Mesendoderm (in vitro differentiated cells): ENCODE results near the gene SOWAHB.

Experiments used
- DNase-seq: peaks from one replicate; pipeline ENCODE4 v3.0.0; 2013
- H2AK5ac ChIP-seq: 2 replicates; pipeline ENCODE4 v1.6.1; 2013; ENCODE audit warnings: low read length, inconsistent platforms
- H2BK120ac ChIP-seq: 2 replicates; pipeline ENCODE4 v1.6.1; 2013; ENCODE audit warnings: low read depth, mild to moderate bottlenecking, low read length, moderate library complexity, mixed read lengths
- H2BK15ac ChIP-seq: replicated peaks from 2 replicates; pipeline ENCODE4 v1.6.1; 2013; ENCODE audit warnings: low read depth, mild to moderate bottlenecking, moderate library complexity
- H2BK5ac ChIP-seq: 2 replicates; pipeline ENCODE4 v1.6.1; 2013; ENCODE audit warnings: low read length, inconsistent platforms
- H3K18ac ChIP-seq: 2 replicates; pipeline ENCODE4 v1.6.1; 2013; ENCODE audit warnings: mild to moderate bottlenecking, low read length, mixed read lengths
- H3K23ac ChIP-seq: one replicate; pipeline ENCODE4 v1.6.1; 2013; ENCODE audit warnings: low read length
- H3K27ac ChIP-seq: 2 replicates; pipeline ENCODE4 v1.5.1; 2013; ENCODE audit warnings: low read depth, mild to moderate bottlenecking, inconsistent platforms, low read length, moderate library complexity
- H3K27me3 ChIP-seq: 2 replicates; pipeline ENCODE4 v1.6.1; 2013; ENCODE audit warnings: low read length, control low read depth, mild to moderate bottlenecking, inconsistent platforms; ENCODE audit not compliant: insufficient read depth, poor library complexity
- H3K36me3 ChIP-seq: 2 replicates; pipeline ENCODE4 v1.6.1; 2013; ENCODE audit warnings: low read length, inconsistent platforms; ENCODE audit not compliant: control insufficient read depth, insufficient read depth
- H3K4ac ChIP-seq: one replicate; pipeline ENCODE4 v1.6.1; 2013; ENCODE audit warnings: low read depth, mild to moderate bottlenecking, low read length, moderate library complexity
- H3K4me1 ChIP-seq: 2 replicates; pipeline ENCODE4 v1.6.1; 2013; ENCODE audit warnings: low read depth, low read length, inconsistent platforms; ENCODE audit not compliant: control insufficient read depth
- H3K4me2 ChIP-seq: 2 replicates; pipeline ENCODE4 v1.6.1; 2013; ENCODE audit warnings: low read length
- H3K4me3 ChIP-seq: 2 replicates; pipeline ENCODE4 v1.5.1; 2013; ENCODE audit warnings: mild to moderate bottlenecking, low read length
- H3K56ac ChIP-seq: one replicate; pipeline ENCODE4 v1.6.1; 2013; ENCODE audit warnings: low read length
- H3K79me1 ChIP-seq: 2 replicates; pipeline ENCODE4 v1.6.1; 2013; ENCODE audit warnings: low read length, inconsistent platforms
- H3K79me2 ChIP-seq: 2 replicates; pipeline ENCODE4 v1.6.1; 2013; ENCODE audit warnings: mild to moderate bottlenecking, low read length; ENCODE audit not compliant: control insufficient read depth, insufficient read depth
- H3K9ac ChIP-seq: 2 replicates; pipeline ENCODE4 v1.6.1; 2013; ENCODE audit warnings: low read length, inconsistent platforms
- H4K5ac ChIP-seq: one replicate; pipeline ENCODE4 v1.6.1; 2013; ENCODE audit warnings: low read length
- H4K8ac ChIP-seq: one replicate; pipeline ENCODE4 v1.6.1; 2013; ENCODE audit warnings: low read depth, mild to moderate bottlenecking, control low read depth, low read length, moderate library complexity
- WGBS: extraction: QIAGEN DNeasy Blood & Tissue Kit; methylation state at CpG from one replicate; pipeline ENCODE4 v1.1.7; 2013; ENCODE audit warnings: low lambda C conversion rate, missing lambda C conversion rate; ENCODE audit not compliant: insufficient coverage; ENCODE audit errors: extremely low coverage; 5-methylcytosine and 5-hydroxymethylcytosine counted together

SOWAHB gene

DNA sequence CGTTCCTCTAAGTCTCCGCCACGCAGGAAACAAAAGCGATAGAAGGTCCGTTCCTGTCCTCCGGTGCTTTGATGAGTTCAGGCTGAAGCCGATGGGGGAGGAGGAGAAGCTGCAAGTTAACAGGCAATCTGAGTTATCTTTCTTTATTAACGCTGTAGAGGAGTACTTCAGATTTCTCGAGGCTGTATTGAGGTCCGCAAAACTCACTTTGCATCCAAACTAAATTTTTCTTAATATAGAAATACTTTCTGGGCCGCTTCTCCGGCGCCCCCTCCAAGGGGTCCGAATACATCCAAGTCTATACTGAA lies 395 bp upstream of the SOWAHB start:
- Histone ChIP-seq H2AK5ac (no peak overlapping the region), H3K4ac (no peak overlapping the region), H3K4me1 (no peaks in the 10 kb centered on the region), H3K27ac (no peak overlapping the region), H3K56ac (peak overlapping the region; percentile 66), H4K5ac (no peak overlapping the region), H2BK5ac (no peak overlapping the region), H3K4me2 (peak overlapping the region; percentile 63), H3K23ac (no peak overlapping the region), H2BK120ac (no peak overlapping the region), H3K4me3 (peak overlapping the region; percentile 4), H2BK15ac (no peak overlapping the region), H3K79me1 (no peaks in the 10 kb centered on the region), H3K27me3 (peaks cover 6% of the 10 kb centered on the region), H3K9ac (peak overlapping the region; percentile 3), H3K79me2 (no peaks in the 10 kb centered on the region), H3K18ac (no peak overlapping the region), H4K8ac (no peak overlapping the region), H3K36me3 (no peaks in the 10 kb centered on the region)
- no peak for DNase-seq
- no CpG with 5 or more reads among the region's 14 CpGs for WGBS

DNA sequence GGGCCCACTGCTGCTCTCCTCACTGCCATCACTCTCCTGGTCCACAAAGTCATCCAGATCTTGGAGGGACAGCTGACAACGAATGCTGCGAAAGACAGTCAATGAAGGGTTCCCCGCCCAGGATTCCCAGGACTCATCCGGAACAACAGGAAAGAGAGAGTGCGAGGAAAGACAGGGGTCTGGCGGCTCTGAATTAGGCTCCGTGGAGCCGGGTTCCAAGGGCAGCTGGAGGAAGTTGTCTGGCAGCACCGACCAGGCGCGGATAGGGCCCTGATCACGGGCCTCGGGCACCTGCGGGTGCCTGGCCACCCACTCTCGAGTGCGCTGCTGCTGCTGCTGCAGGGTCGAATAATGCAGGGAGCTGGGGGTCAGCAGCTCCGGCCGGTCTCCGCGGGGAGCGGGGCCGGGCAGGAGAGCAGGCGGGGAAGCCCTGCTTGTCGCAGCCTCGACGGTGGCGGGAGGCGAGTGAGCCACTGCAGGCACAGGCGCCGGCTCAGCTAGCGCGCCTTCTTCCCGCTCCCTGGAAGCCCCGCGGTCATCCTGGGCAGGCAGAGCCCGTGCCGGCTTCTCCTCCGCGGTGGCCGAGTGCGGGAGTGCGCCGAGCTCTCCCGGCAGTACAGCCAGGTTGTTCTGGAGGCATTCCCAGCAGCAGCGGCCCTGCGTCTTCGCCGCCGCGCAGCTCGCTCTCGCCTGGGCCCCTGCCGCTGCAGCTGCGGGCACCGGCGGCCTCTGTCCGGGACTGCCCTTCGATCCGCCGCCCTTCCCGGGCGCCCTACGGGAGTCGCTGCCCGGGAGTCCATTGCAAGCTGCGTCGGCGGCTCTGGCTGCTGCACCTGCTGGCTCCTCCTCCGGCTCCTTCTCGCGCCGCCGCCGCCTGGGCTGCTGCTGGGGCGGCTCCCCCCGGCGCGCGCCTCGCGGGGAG lies 1.1 kb downstream of the SOWAHB start:
- Histone ChIP-seq H3K23ac (no peak overlapping the region), H2BK15ac (no peak overlapping the region), H3K36me3 (no peaks in the 10 kb centered on the region), H4K5ac (no peak overlapping the region), H2BK120ac (no peak overlapping the region), H3K9ac (peak overlapping the region; percentile 15), H3K79me1 (no peaks in the 10 kb centered on the region), H3K4me3 (no peak overlapping the region), H3K4ac (no peak overlapping the region), H3K79me2 (no peaks in the 10 kb centered on the region), H2BK5ac (no peak overlapping the region), H3K4me1 (no peaks in the 10 kb centered on the region), H3K4me2 (peak overlapping the region; percentile 69), H4K8ac (no peak overlapping the region), H3K56ac (peak overlapping the region; percentile 73), H3K27me3 (peaks cover 6% of the 10 kb centered on the region), H3K27ac (no peak overlapping the region), H2AK5ac (no peak overlapping the region), H3K18ac (peak overlapping the region; percentile 47)
- DNase-seq: peak; percentile 74
- no CpG with 5 or more reads among the region's 82 CpGs for WGBS

DNA sequence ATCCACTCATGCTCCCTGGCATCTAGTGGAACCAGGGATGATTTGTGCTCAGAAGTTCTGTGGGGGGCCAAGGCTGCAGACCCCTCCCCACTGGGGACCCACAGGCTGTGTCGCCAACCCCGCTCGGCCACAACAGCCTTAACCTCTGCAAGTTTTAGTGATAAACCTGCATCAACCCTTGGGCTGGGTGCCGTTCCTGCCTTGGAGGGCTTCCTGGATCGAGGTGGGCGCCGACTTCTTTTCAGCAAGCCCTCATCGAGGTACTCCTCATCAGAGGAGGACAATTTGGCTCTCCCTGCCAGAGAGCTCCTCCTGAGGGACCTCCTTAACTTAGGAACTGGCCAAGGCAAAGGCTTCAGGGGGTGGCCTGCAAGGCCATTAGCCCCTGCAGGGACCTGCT lies 1.9 kb downstream of the SOWAHB start:
- H3K56ac ChIP-seq: no peak overlapping the region
- H4K5ac ChIP-seq: no peak overlapping the region
- H3K79me1 ChIP-seq: no peaks in the 10 kb centered on the region
- H3K27ac ChIP-seq: no peak overlapping the region
- no peaks in the 10 kb centered on the region for H3K79me2 ChIP-seq
- H2BK15ac ChIP-seq: no peak overlapping the region
- peaks cover 6% of the 10 kb centered on the region for H3K27me3 ChIP-seq
- H3K4me2 ChIP-seq: no peak overlapping the region
- no peak overlapping the region for H3K23ac ChIP-seq
- DNase-seq: no peak
- H4K8ac ChIP-seq: no peak overlapping the region
- no peak overlapping the region for H2BK120ac ChIP-seq
- no peak overlapping the region for H2AK5ac ChIP-seq
- H3K18ac ChIP-seq: no peak overlapping the region
- no peaks in the 10 kb centered on the region for H3K4me1 ChIP-seq
- no peak overlapping the region for H3K9ac ChIP-seq
- no peak overlapping the region for H3K4ac ChIP-seq
- no CpG with 5 or more reads among the region's 8 CpGs for WGBS
- no peaks in the 10 kb centered on the region for H3K36me3 ChIP-seq
- H3K4me3 ChIP-seq: no peak overlapping the region
- H2BK5ac ChIP-seq: no peak overlapping the region

DNA sequence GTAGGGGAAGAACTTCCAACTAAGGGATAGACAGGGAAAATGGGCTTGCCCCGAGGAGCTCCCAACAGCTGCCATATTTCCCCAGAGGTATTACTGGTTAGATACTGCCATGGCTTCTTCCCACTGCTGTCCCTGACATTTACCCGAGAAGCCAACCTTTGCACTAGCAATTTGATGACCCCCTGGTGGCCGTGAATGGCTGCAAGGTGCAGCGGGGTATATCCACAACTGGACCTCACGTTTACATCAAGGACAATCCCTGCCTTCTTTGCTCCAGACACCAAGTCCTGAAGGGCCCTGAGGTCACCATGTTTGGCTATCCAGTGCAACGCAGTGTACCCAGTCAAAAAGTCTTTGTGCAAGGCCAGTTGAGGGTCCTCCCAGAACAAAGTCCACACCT lies 2.3 kb downstream of the SOWAHB start:
- Histone ChIP-seq H2BK15ac (no peak overlapping the region), H3K79me1 (no peaks in the 10 kb centered on the region), H3K4me2 (no peak overlapping the region), H3K56ac (no peak overlapping the region), H4K8ac (no peak overlapping the region), H3K4ac (no peak overlapping the region), H3K36me3 (no peaks in the 10 kb centered on the region), H3K9ac (no peak overlapping the region), H3K18ac (no peak overlapping the region), H2BK120ac (no peak overlapping the region), H3K4me1 (no peaks in the 10 kb centered on the region), H3K23ac (no peak overlapping the region), H2AK5ac (no peak overlapping the region), H4K5ac (no peak overlapping the region), H3K27me3 (peaks cover 6% of the 10 kb centered on the region), H3K4me3 (no peak overlapping the region), H2BK5ac (no peak overlapping the region), H3K79me2 (no peaks in the 10 kb centered on the region), H3K27ac (no peak overlapping the region)
- no peak for DNase-seq
- WGBS: no CpG with 5 or more reads among the region's 6 CpGs

DNA sequence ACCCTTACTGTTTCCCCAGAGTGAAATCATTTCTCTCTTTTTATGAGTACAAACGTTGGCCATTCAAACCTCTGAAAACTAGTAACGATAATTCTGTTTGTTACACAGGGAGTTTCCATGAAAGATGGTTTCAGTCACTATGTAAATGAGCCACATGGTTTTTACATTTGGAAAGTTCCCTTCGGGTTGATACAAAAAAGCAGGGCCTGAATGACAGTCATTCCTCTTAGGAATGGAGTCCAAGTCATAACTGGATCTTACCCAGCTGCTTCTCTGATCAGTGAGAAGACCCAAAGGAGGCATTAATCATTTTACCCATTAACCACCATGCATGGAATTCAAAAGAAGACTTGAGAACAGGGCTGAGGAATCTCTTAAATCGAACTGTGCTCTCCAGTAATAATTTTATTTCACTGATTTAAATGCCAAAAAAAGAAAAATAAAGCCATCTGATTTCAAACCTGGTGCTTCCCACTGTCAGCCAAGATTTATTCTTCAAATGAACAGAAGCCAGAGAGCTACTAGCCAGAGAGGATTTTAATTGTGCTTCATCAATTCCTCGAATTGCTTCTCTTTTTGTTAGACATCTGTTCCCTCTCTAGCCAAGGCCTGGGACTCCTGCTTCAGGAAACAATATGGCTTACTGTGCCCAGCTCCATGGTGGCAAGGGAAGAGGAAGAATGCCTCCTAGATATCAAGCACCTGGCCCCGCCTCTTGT lies 3.2 kb downstream of the SOWAHB start:
- Histone ChIP-seq H2BK120ac (no peak overlapping the region), H3K23ac (no peak overlapping the region), H3K4me1 (no peaks in the 10 kb centered on the region), H3K79me1 (no peaks in the 10 kb centered on the region), H3K9ac (no peak overlapping the region), H3K4me2 (no peak overlapping the region), H3K4ac (no peak overlapping the region), H2BK5ac (no peak overlapping the region), H4K8ac (no peak overlapping the region), H3K18ac (no peak overlapping the region), H3K4me3 (no peak overlapping the region), H3K27ac (no peak overlapping the region), H3K27me3 (peaks cover 6% of the 10 kb centered on the region), H4K5ac (no peak overlapping the region), H3K36me3 (no peaks in the 10 kb centered on the region), H2AK5ac (no peak overlapping the region), H3K56ac (no peak overlapping the region), H2BK15ac (no peak overlapping the region), H3K79me2 (no peaks in the 10 kb centered on the region)
- no CpG with 5 or more reads among the region's 6 CpGs for WGBS
- no peak for DNase-seq
